GM18907 (cell line): ENCODE results near the gene AP1S3.
"Not testable (repeated sequence)": the region's sequence is repeated elsewhere in the genome, so short reads cannot be mapped to it uniquely, and the experiment has no call there.

Experiments used
- ATAC-seq: cut with Tn5 transposase; IDR thresholded peaks from one replicate; pipeline ENCODE4 v1.9.1; 2021; ENCODE audit warnings: mild to moderate bottlenecking, moderate library complexity; ENCODE audit not compliant: unreplicated experiment

The AP1S3 gene

GRCh38 chr2:223837287-223838061 lies at the start of gene AP1S3:
AP1S3 (minus strand) TSS chr2:223837582; CDS start chr2:223837450, 132 bp downstream.
- peak; percentile 72 for ATAC-seq

DNA sequence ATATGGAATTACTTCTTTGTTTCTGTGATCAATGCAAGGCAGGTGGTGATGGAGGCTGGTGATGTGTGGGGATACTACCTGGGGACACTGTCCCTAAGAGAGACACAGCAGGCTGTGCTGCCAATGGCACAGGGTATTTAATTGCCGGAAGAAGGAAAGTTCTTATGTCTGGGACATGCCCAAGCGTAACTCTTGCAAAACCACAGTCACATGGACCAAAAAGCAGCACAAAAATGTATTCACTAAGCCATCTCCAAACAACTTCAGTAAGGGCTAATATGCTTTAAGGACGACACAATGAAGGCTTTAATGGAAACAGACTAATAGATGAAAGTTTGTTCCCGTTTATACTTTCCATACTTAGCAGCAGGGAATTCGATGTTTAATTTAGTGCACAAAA lies 49.7 kb upstream of the AP1S3 start:
- ATAC-seq, result no peak

DNA sequence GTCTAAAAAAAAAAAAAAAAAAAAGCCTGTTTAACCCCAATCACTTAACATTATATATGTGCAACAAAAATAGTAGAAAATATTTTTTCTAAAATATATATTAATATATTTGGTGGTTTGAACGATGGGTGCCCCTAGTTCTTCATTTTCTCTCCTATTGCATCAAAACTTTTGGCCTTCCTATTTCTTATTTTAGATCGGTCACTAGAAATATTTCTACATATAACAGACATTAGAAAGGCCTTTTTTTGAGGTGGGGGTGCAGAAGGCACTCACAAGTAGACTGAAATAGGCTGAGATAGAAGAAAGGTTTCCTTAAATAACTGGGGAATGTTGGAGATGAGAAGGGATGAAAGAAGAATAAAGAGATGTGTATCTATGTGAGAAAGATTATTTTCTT lies 49.3 kb upstream of the AP1S3 start:
- ATAC-seq, result no peak

GRCh38 chr2:223884399-223884798 lies 47.0 kb upstream of the AP1S3 start:
- ATAC-seq, result peak; percentile 88

DNA sequence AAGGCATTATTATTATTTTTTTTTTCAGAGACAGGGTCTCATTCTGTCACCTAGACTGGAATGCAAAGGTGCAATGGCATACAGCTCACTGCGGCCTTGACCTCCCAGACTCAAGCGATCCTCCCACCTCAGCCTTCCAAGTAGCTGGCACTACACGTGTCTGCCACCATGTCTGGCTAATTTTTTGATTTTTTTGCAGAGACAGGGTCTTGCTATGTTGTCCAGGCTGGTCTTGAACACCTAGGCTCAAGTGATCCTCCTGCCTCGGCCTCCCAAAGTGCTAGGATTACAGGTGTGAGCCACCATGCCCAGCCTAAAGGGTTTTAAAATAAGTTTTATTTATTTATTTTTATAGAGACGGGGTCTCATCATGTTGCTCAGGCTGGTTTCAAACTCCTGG lies 45.3 kb upstream of the AP1S3 start:
- ATAC-seq, result no peak

DNA sequence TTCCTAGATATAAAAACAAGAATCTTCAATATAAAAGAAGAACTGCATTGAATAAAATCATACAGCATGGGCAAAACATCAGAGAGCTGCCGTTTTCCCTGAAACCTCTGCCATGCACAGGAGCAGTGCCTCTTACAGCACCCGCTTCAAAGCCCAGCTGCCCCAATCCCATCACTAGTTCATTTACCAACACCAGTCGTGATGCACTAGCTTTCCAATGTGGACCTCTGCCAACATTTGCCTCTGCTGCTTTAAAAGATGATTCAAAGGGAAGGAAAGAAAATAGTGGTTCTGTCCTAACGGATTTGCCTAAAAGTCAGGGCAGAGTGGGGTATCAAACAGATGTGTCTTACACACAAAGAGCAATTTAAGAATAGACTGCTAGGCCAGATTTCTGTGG lies 43.4 kb upstream of the AP1S3 start:
- ATAC-seq, result no peak

- ATAC-seq, result peak; percentile 93
These were observed 40.5 kb upstream of the AP1S3 start for GRCh38 chr2:223877721-223878410.

- no peak for ATAC-seq
These were observed 36.3 kb upstream of the AP1S3 start for GRCh38 chr2:223873672-223874071.

DNA sequence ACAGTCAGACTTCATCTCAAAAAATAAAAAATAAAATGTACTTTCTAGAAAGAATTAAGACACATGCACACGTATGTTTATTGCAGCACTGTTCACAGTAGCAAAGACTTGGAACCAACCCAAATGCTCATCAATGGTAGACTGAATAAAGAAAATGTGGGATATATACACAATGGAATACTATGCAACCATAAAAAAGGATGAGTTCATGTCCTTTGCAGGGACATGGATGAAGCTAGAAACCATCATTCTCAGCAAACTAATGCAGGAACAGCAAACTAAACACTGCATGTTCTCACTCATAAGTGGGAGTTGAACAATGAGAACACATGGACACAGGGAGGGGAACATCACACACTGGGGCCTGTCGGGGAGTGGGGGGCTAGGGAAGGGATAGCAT lies 35.4 kb upstream of the AP1S3 start:
- not testable (repeated sequence) for ATAC-seq

GRCh38 chr2:223871661-223872060 lies 34.3 kb upstream of the AP1S3 start:
- ATAC-seq, result not testable (repeated sequence)

- ATAC-seq, result no peak
These were observed 33.6 kb upstream of the AP1S3 start for GRCh38 chr2:223870840-223871611.

- ATAC-seq, result peak; percentile 76
These were observed 30.6 kb upstream of the AP1S3 start for GRCh38 chr2:223868005-223868404.

GRCh38 chr2:223865907-223866508 lies 28.6 kb upstream of the AP1S3 start:
- peak; percentile 50 for ATAC-seq

- ATAC-seq, result no peak
These were observed 27.7 kb upstream of the AP1S3 start for GRCh38 chr2:223865124-223865523.

- no peak for ATAC-seq
These were observed 26.1 kb upstream of the AP1S3 start for GRCh38 chr2:223863491-223863890.

DNA sequence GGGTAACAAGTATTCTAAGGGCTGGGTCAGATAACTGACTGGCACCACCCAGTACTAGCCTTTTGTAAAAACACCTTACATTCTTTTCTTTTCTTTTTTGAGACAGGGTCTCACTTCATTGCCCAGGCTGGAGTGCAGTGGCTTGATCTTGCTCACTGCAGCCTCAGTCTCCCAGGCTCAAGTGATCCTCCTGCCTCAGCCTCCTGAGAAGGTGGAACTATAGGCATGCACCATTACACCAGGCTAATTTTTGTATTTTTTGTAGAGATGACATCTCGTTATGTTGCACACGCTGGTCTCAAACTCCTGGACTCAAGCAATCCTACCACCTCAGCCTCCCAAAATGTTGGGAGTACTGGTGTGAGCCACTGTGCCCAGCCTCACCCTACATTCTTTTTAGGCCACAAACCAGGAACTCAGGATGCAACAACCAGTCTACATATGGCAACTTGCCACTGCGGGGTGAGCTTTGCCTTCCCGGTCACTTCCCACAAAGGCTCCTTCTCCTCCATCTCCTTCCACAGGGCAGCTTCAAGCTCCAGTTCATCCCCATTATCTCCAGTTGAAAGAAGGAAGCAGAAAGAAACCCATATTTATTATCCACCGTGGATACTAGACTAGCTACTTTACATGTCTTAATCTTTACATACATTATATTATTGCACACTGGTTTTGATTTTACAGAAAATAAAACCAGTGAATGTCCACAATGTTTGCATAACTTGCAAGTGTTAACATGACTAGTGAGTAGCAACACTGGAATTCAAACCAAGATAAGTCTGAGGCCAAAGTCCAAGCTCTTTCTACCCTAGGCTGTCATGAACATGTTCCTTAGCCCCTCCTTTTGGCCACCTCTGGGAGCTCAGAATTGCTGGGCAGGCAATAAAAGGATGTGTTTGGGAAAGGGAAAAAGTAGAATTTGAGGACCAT lies 23.7 kb upstream of the AP1S3 start:
- no peak for ATAC-seq

GRCh38 chr2:223859070-223859469 lies 21.7 kb upstream of the AP1S3 start:
- ATAC-seq, result no peak

DNA sequence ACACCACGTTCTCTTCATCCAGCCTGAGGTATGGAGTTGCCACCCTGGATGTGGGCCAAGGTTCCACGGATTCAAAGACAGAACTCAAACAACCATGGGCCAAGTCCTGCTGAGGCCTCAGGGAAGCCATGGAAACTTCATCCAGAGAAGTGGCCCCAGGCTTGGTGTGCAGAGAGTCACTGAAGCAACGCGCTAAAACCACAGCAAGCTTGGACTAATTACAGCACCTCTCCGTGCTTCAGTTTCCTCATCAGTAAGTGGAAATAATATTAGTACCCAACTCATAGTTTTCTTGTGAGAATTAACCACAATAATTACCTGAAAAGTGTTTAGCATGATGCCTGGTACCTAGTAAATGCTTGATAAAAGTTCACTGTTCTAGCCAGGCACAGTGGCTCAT lies 19.2 kb upstream of the AP1S3 start:
- no peak for ATAC-seq

GRCh38 chr2:223856021-223856420 lies 18.6 kb upstream of the AP1S3 start:
- ATAC-seq, result no peak

DNA sequence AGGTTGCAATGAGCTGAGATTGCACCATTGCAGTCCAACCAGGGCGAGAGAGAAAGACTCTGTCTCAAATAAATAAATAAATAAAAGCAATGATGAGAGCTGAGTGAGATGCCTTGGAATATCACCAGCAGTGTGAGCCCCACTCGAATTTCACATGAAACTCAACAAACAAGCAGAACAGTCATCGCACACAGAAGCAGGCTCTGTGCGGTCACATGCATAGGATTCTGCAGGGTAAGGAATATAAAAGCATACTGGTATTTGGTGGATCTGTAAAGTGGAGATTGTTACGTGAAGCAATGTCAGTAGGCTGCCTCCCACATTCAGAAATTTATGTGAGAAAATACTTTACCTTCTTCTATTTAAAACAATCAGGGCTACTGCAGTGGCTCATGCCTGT lies 18.0 kb upstream of the AP1S3 start:
- ATAC-seq, result no peak
